Caco-2 (cell line): ENCODE measurements around the gene DGKB. TPM values are rescaled to one million over a fixed set of nuclear protein-coding genes. Genes with fewer than 3 reads are reported as not detected.

ENCODE experiments used
- BruUV-seq: library from RNA; stranded (reverse); fragments of 400-500 nt; replicated peaks from 2 replicates; lab custom pipeline; 2021; lab: Mats Ljungman, UMichigan
- CTCF ChIA-PET: fragments of 300-600 bp; sonication (Branson Sonifier 250); formaldehyde crosslinking; loops from one replicate; lab custom pipeline; 2022; ENCODE audit warnings: antibody characterized with exemption; lab: Charles Lee
- POLR2A ChIA-PET: fragments of 300-600 bp; sonication (Branson Sonifier 250); formaldehyde crosslinking; loops from one replicate; lab custom pipeline; 2022; ENCODE audit warnings: antibody characterized with exemption; lab: Charles Lee
- DNase-seq, 2 experiments: peaks; one replicate each; pipeline versions ENCODE4 v3.0.0 to v3.0.0-alpha.2; 2020 to 2022
- H3K27me3 ChIP-seq: replicated peaks from 2 replicates; pipeline ENCODE4 v1.6.0; 2011; ENCODE audit warnings: low read length; ENCODE audit not compliant: control insufficient read depth, insufficient read depth
- H3K36me3 ChIP-seq: 2 replicates; pipeline ENCODE4 v1.5.1; 2011; ENCODE audit warnings: low read length; ENCODE audit not compliant: control insufficient read depth, insufficient read depth
- H3K4me1 ChIP-seq: fragments of 250-450 bp; sonication (Bioruptor Pico); 2 replicates; pipeline ENCODE4 v1.5.1; 2020; ENCODE audit warnings: mild to moderate bottlenecking
- H3K4me3 ChIP-seq: 2 replicates; pipeline ENCODE4 v1.5.1; 2011; ENCODE audit warnings: low read depth, mild to moderate bottlenecking, control low read depth, low read length
- H3K9me3 ChIP-seq: fragments of 250-450 bp; sonication (Bioruptor Pico); 2 replicates; pipeline ENCODE4 v1.5.1; 2020; ENCODE audit warnings: mild to moderate bottlenecking, moderate library complexity
- H3K27ac Mint-ChIP-seq: one replicate; pipeline ENCODE4 v1.8.0; 2022; ENCODE audit warnings: mixed read lengths; ENCODE audit not compliant: unreplicated experiment
- H3K27me3 Mint-ChIP-seq: one replicate; pipeline ENCODE4 v1.8.0; 2022; ENCODE audit warnings: mixed read lengths; ENCODE audit not compliant: insufficient read depth, unreplicated experiment
- H3K36me3 Mint-ChIP-seq: one replicate; pipeline ENCODE4 v1.8.0; 2022; ENCODE audit warnings: mild to moderate bottlenecking, mixed read lengths; ENCODE audit not compliant: insufficient read depth, unreplicated experiment
- H3K4me1 Mint-ChIP-seq: one replicate; pipeline ENCODE4 v1.8.0; 2022; ENCODE audit warnings: low read depth, mixed read lengths; ENCODE audit not compliant: unreplicated experiment
- H3K4me3 Mint-ChIP-seq: one replicate; pipeline ENCODE4 v1.8.0; 2022; ENCODE audit warnings: mild to moderate bottlenecking, moderate library complexity, mixed read lengths; ENCODE audit not compliant: unreplicated experiment
- H3K9me3 Mint-ChIP-seq: one replicate; pipeline ENCODE4 v1.8.0; 2022; ENCODE audit warnings: mixed read lengths; ENCODE audit not compliant: unreplicated experiment
- intact Hi-C: fragments of 100-400 bp; cut with micrococcal nuclease; formaldehyde crosslinking; loops from one replicate; pipeline ENCODE4 v1.10.0; 2022; ENCODE audit not compliant: unreplicated experiment
- total RNA-seq: library from RNA; stranded (reverse); gene quantifications from 2 replicates; pipeline ENCODE4 v1.2.3, GENCODE V29; 2022
- TF ChIP-seq, protein P1 (sequence below), 2 experiments: fragments of 200-600 bp in 1 of 2; IDR thresholded peaks; 1 replicate in 1 of 2; 2 replicates in 1 of 2; pipeline versions ENCODE4 v1.5.1 to v1.8.0; 2011 to 2022; ENCODE audit warnings: antibody characterized with exemption in 1 of 2, control low read depth in 1 of 2, inconsistent platforms in 1 of 2, low read depth in 1 of 2, low read length in 1 of 2, mild to moderate bottlenecking in 1 of 2, moderate library complexity in 1 of 2; ENCODE audit not compliant: insufficient read depth in 1 of 2, severe bottlenecking in 1 of 2, unreplicated experiment in 1 of 2

Gene DGKB
- total RNA-seq, 1 experiment from 2014 or later: 0.39 TPM

DNA sequence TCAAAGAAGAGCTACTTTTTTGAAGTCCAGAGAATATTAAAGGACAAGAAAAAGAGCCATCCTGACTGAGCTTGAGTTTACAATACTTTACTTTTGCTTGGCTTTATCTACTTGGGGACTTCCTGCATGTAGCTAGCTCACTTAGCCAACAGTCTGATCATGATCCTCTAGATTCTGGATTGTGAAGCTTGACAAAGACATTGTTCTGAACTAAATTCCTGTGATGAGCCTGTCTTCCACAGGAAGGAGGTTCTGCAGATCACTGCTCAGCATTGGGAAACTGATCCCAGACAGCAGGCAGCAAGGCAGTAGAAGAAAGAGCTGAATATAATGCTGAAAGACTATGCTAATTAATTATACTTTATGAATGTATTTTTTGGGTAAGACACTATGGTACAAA is 296.4 kb downstream of the DGKB start:
- H3K27ac Mint-ChIP-seq: no peak overlapping the region
- no peak overlapping the region for H3K4me3 ChIP-seq
- ChIA-PET CTCF (no interaction called here), POLR2A (no interaction called here)
- no peaks in the 10 kb centered on the region for H3K36me3 Mint-ChIP-seq
- H3K27me3 ChIP-seq: no peaks in the 10 kb centered on the region
- TF ChIP-seq, protein P1, sequence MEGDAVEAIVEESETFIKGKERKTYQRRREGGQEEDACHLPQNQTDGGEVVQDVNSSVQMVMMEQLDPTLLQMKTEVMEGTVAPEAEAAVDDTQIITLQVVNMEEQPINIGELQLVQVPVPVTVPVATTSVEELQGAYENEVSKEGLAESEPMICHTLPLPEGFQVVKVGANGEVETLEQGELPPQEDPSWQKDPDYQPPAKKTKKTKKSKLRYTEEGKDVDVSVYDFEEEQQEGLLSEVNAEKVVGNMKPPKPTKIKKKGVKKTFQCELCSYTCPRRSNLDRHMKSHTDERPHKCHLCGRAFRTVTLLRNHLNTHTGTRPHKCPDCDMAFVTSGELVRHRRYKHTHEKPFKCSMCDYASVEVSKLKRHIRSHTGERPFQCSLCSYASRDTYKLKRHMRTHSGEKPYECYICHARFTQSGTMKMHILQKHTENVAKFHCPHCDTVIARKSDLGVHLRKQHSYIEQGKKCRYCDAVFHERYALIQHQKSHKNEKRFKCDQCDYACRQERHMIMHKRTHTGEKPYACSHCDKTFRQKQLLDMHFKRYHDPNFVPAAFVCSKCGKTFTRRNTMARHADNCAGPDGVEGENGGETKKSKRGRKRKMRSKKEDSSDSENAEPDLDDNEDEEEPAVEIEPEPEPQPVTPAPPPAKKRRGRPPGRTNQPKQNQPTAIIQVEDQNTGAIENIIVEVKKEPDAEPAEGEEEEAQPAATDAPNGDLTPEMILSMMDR (IDR thresholded peaks at IDR 0.05; ENCODE audit: insufficient read depth in 1 of 2, low read depth in 1 of 2, low read length in 1 of 2, severe bottlenecking in 1 of 2, unreplicated experiment in 1 of 2): no peak
- no peaks in the 10 kb centered on the region for H3K4me1 Mint-ChIP-seq
- no peaks in the 10 kb centered on the region for H3K36me3 ChIP-seq
- no peak overlapping the region for H3K4me3 Mint-ChIP-seq
- H3K9me3 Mint-ChIP-seq: no peaks in the 10 kb centered on the region
- no peaks in the 10 kb centered on the region for H3K9me3 ChIP-seq
- no peak for DNase-seq
- intact Hi-C loops: no loop called here
- peaks cover 3% of the 10 kb centered on the region for H3K27me3 Mint-ChIP-seq
- H3K4me1 ChIP-seq: no peaks in the 10 kb centered on the region
- no TSS peak for BruUV-seq

DNA sequence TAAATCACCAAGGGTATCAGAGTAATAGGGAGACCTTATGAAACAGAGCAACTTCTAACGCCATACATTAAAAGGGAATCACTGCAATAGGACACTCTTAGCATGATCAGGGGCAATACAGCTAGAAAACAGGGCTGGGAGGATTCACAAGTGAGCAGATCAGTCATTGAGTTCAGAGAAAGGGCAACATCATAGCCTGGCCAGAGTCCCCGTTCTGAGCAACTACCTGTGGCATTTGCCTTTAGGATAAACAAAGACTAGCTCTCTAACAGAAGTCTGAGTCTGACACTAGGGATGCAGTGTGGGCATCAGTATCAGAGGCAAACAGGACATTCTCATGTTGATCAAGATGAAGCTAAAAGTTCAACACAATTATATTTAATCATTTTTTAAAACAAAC is 297.9 kb downstream of the DGKB start:
- Mint-ChIP-seq H3K9me3 (no peaks in the 10 kb centered on the region), H3K4me3 (no peak overlapping the region), H3K36me3 (no peaks in the 10 kb centered on the region), H3K4me1 (no peaks in the 10 kb centered on the region), H3K27ac (no peak overlapping the region), H3K27me3 (peaks cover 3% of the 10 kb centered on the region)
- TF ChIP-seq, protein P1 (IDR thresholded peaks at IDR 0.05; ENCODE audit: insufficient read depth in 1 of 2, low read depth in 1 of 2, low read length in 1 of 2, severe bottlenecking in 1 of 2, unreplicated experiment in 1 of 2): no peak
- BruUV-seq: no TSS peak
- CTCF ChIA-PET: no interaction called here
- Histone ChIP-seq H3K4me1 (no peaks in the 10 kb centered on the region), H3K9me3 (no peaks in the 10 kb centered on the region), H3K4me3 (no peak overlapping the region), H3K27me3 (no peaks in the 10 kb centered on the region), H3K36me3 (no peaks in the 10 kb centered on the region)
- intact Hi-C loops: no loop called here
- POLR2A ChIA-PET: no interaction called here
- no peak for DNase-seq

DNA sequence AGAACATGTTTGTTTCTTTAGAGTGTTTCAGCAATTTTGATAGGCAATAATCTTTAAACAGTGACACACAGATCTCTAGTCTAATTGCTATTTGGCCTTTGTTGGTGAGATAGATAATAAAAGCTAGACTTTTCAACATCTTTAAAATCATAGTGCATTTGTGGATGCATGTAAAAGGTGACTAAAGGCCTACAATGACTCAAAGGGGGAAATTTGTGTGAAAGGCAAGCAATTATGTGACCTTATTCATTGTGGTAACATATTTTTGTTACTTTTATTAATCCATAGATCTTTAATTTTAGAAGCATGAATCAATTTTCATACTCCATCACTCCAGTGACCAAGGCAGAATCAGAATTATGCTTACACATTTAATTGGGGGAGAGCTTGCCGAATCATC is 299.7 kb downstream of the DGKB start:
- Histone ChIP-seq H3K9me3 (no peaks in the 10 kb centered on the region), H3K27me3 (no peaks in the 10 kb centered on the region), H3K4me3 (no peak overlapping the region), H3K36me3 (no peaks in the 10 kb centered on the region), H3K4me1 (no peaks in the 10 kb centered on the region)
- DNase-seq: no peak
- Mint-ChIP-seq H3K36me3 (no peaks in the 10 kb centered on the region), H3K4me3 (no peak overlapping the region), H3K27me3 (peaks cover 3% of the 10 kb centered on the region), H3K27ac (no peak overlapping the region), H3K9me3 (no peaks in the 10 kb centered on the region), H3K4me1 (no peaks in the 10 kb centered on the region)
- ChIA-PET CTCF (no interaction called here), POLR2A (no interaction called here)
- intact Hi-C loops: no loop called here
- TF ChIP-seq, protein P1 (IDR thresholded peaks at IDR 0.05; ENCODE audit: insufficient read depth in 1 of 2, low read depth in 1 of 2, low read length in 1 of 2, severe bottlenecking in 1 of 2, unreplicated experiment in 1 of 2): no peak
- BruUV-seq: no TSS peak
